GM12878 (cell line): ENCODE data around the gene ANKRD31. TPM values are rescaled to one million over a fixed set of nuclear protein-coding genes. Genes with fewer than 3 reads are reported as not detected.

Experiments
- ATAC-seq: fragments of 200-7000 bp; cut with Tn5 transposase; 3 replicates; pipeline ENCODE4 v1.9.1; 2020; ENCODE audit warnings: mild to moderate bottlenecking, moderate library complexity
- BruUV-seq: library from RNA; stranded (reverse); fragments of 400-500 nt; replicated peaks from 2 replicates; lab custom pipeline; 2021; lab: Mats Ljungman, UMichigan
- CTCF ChIA-PET: fragments of 300-600 bp; sonication (Branson Sonifier 250); formaldehyde crosslinking; extraction: SDS; loops from one replicate; lab custom pipeline; 2021; ENCODE audit warnings: inconsistent platforms; lab: Yijun Ruan, JAX
- POLR2A ChIA-PET: fragments of 350-600 bp; formaldehyde crosslinking; extraction: SDS; loops from one replicate; lab custom pipeline; 2021; ENCODE audit warnings: inconsistent platforms; lab: Charles Lee
- RAD21 ChIA-PET: fragments of 300-600 bp; sonication (Branson Sonifier 250); formaldehyde crosslinking; loops from one replicate; lab custom pipeline; 2023; ENCODE audit warnings: antibody characterized with exemption; ENCODE audit not compliant: unreplicated experiment; lab: Charles Lee
- SMC1A ChIA-PET: fragments of 300-600 bp; sonication (Branson Sonifier 250); formaldehyde crosslinking; loops from one replicate; lab custom pipeline; 2023; ENCODE audit not compliant: unreplicated experiment, uncharacterized antibody; lab: Charles Lee
- DNase-seq: peaks from one replicate; pipeline ENCODE4 v3.0.0-alpha.2; 2011; ENCODE audit warnings: low read depth, low spot score
- FAIRE-seq: peaks from 3 replicates; lab custom pipeline; 2011; peaks lifted over from hg19 to GRCh38; lab: Jason Lieb, UNC
- H2AFZ ChIP-seq: 2 replicates; pipeline ENCODE4 v1.6.0; 2011; ENCODE audit warnings: low read depth, low read length, control low read depth; ENCODE audit not compliant: control insufficient read depth
- H3K27ac ChIP-seq: 2 replicates; pipeline ENCODE4 v1.5.1; 2011; ENCODE audit warnings: control low read depth; ENCODE audit not compliant: control insufficient read depth, insufficient read depth
- H3K27me3 ChIP-seq, 2 experiments: replicated peaks in 1 of 2; 2 replicates each; pipeline versions ENCODE4 v1.6.0 to v1.6.1; 2011; ENCODE audit warnings: low read length in 1 of 2; ENCODE audit not compliant: control insufficient read depth in 2 of 2, insufficient read depth in 2 of 2
- H3K36me3 ChIP-seq, 2 experiments: 2 replicates each; pipeline ENCODE4 v1.5.1; 2011; ENCODE audit warnings: low read length in 1 of 2; ENCODE audit not compliant: control insufficient read depth in 2 of 2, insufficient read depth in 2 of 2
- H3K4me1 ChIP-seq: 2 replicates; pipeline ENCODE4 v1.6.1; 2011; ENCODE audit warnings: mild to moderate bottlenecking, low read length, moderate library complexity, mixed read lengths; ENCODE audit not compliant: control insufficient read depth, insufficient read depth
- H3K4me2 ChIP-seq: 2 replicates; pipeline ENCODE4 v1.6.0; 2011; ENCODE audit warnings: control low read depth; ENCODE audit not compliant: control insufficient read depth, insufficient read depth
- H3K4me3 ChIP-seq: fragments of 200-600 bp; sonication (generic); 2 replicates; pipeline ENCODE4 v1.5.1; 2016
- H3K79me2 ChIP-seq: 2 replicates; pipeline ENCODE4 v1.6.0; 2011; ENCODE audit warnings: low read length; ENCODE audit not compliant: control insufficient read depth, insufficient read depth
- H3K9ac ChIP-seq: 2 replicates; pipeline ENCODE4 v1.8.0; 2011; ENCODE audit warnings: low read length, control low read depth, mixed read lengths; ENCODE audit not compliant: control insufficient read depth, insufficient read depth
- H3K9me3 ChIP-seq: replicated peaks from 3 replicates; pipeline ENCODE4 v1.5.1; 2011; ENCODE audit warnings: mild to moderate bottlenecking, low read length; ENCODE audit not compliant: control insufficient read depth, insufficient read depth
- H4K20me1 ChIP-seq: 2 replicates; pipeline ENCODE4 v1.6.0; 2011; ENCODE audit not compliant: control insufficient read depth, insufficient read depth
- KDM1A ChIP-seq: fragments of 200-600 bp; sonication (generic); IDR thresholded peaks from 2 replicates; pipeline ENCODE4 v1.6.1; 2016; ENCODE audit warnings: borderline replicate concordance
- LARP7 ChIP-seq: fragments of 450-650 bp; IDR thresholded peaks from 2 replicates; pipeline ENCODE4 v1.6.1; 2017; ENCODE audit warnings: mild to moderate bottlenecking
- TBL1XR1 ChIP-seq: IDR thresholded peaks from 2 replicates; pipeline ENCODE4 v1.6.1; 2012; ENCODE audit warnings: low read depth, low read length, improper control_type of control experiment
- WGBS: methylation state at CpG from one replicate; pipeline ENCODE4 v1.1.6; 2016; ENCODE audit warnings: low lambda C conversion rate; ENCODE audit not compliant: insufficient replicate concordance, insufficient coverage; ENCODE audit errors: missing lambda C conversion rate; 5-methylcytosine and 5-hydroxymethylcytosine counted together
- in situ Hi-C: fragments of 300-500 bp; cut with MboI; formaldehyde crosslinking; loops from 9 replicates; pipeline ENCODE4 v1.14.3; 2018; ENCODE audit warnings: mixed read lengths
- intact Hi-C: fragments of 100-400 bp; cut with micrococcal nuclease; formaldehyde crosslinking; loops from one replicate; pipeline ENCODE4 v1.14.2; 2022; ENCODE audit not compliant: unreplicated experiment
- polyA plus RNA-seq, 11 experiments: library from polyadenylated mRNA; depleted of rRNA in 4 of 11; unstranded in 6 of 11; stranded (reverse) in 5 of 11; fragments of >200 nt; fragmentation: Nextera tagmentation in 4 of 11; fragmentation: Illumina TruSeq in 1 of 11; extraction: Ambion mirVana in 4 of 11; extraction: Trizol in 1 of 11; gene quantifications; 1 replicate in 1 of 11; 2 replicates in 10 of 11; pipeline versions ENCODE4 v1.2.1 to v1.2.3, GENCODE V29; 2011 to 2016; ENCODE audit warnings: inconsistent platforms in 2 of 11, missing spikeins in 2 of 11, low read depth in 1 of 11
- total RNA-seq, 4 experiments: library from RNA; depleted of rRNA in 3 of 4; stranded (reverse); fragments of >200 nt in 3 of 4; fragmentation: Illumina TruSeq in 1 of 4; extraction: Trizol in 1 of 4; gene quantifications; 2 replicates each; pipeline versions ENCODE4 v1.2.1 to v1.2.3, GENCODE V29; 2013 to 2021
- TF ChIP-seq, protein P1 (sequence below): IDR thresholded peaks from 2 replicates; pipeline ENCODE4 v1.6.1; 2012; ENCODE audit warnings: low read depth, low read length, improper control_type of control experiment
- TF ChIP-seq, protein P2 (sequence below): IDR thresholded peaks from 2 replicates; pipeline ENCODE4 v1.6.1; 2012; ENCODE audit warnings: mild to moderate bottlenecking, low read depth, low read length

Gene ANKRD31
- total and polyA plus RNA-seq, 10 of the 15 experiments (the other 5 are each of a cell fraction or from before 2014, with no cell fraction given): under 0.01 to 0.10 (median 0.04) TPM; not detected in 3

DNA sequence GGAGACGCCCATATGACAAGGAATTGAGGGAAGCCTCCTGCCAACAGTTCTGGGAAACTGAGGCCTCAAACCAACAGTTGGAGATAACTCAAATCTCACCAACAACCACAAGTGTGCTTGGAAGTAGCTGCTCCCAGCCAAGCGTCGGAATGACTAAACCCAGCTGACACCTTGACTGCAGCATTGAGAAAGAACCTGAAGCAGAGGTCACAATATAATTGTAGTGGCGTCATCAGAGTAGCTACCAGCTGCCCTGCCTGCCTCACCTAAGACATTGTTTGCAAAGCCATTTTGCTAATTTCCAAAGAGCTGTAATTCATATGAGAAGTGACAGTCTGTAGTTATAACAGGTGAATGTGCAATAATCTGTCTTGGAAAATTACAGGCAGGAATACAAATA lies 40.8 kb upstream of the ANKRD31 start:
- TF ChIP-seq, protein P1, sequence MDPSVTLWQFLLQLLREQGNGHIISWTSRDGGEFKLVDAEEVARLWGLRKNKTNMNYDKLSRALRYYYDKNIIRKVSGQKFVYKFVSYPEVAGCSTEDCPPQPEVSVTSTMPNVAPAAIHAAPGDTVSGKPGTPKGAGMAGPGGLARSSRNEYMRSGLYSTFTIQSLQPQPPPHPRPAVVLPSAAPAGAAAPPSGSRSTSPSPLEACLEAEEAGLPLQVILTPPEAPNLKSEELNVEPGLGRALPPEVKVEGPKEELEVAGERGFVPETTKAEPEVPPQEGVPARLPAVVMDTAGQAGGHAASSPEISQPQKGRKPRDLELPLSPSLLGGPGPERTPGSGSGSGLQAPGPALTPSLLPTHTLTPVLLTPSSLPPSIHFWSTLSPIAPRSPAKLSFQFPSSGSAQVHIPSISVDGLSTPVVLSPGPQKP: no peak
- TF ChIP-seq KDM1A (no peak), LARP7 (no peak), TBL1XR1 (no peak)
- TF ChIP-seq, protein P2, sequence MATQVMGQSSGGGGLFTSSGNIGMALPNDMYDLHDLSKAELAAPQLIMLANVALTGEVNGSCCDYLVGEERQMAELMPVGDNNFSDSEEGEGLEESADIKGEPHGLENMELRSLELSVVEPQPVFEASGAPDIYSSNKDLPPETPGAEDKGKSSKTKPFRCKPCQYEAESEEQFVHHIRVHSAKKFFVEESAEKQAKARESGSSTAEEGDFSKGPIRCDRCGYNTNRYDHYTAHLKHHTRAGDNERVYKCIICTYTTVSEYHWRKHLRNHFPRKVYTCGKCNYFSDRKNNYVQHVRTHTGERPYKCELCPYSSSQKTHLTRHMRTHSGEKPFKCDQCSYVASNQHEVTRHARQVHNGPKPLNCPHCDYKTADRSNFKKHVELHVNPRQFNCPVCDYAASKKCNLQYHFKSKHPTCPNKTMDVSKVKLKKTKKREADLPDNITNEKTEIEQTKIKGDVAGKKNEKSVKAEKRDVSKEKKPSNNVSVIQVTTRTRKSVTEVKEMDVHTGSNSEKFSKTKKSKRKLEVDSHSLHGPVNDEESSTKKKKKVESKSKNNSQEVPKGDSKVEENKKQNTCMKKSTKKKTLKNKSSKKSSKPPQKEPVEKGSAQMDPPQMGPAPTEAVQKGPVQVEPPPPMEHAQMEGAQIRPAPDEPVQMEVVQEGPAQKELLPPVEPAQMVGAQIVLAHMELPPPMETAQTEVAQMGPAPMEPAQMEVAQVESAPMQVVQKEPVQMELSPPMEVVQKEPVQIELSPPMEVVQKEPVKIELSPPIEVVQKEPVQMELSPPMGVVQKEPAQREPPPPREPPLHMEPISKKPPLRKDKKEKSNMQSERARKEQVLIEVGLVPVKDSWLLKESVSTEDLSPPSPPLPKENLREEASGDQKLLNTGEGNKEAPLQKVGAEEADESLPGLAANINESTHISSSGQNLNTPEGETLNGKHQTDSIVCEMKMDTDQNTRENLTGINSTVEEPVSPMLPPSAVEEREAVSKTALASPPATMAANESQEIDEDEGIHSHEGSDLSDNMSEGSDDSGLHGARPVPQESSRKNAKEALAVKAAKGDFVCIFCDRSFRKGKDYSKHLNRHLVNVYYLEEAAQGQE: no peak
- H3K27me3 ChIP-seq: no peaks in the 10 kb centered on the region
- no peaks in the 10 kb centered on the region for H4K20me1 ChIP-seq
- no peaks in the 10 kb centered on the region for H3K79me2 ChIP-seq
- no peak overlapping the region for H3K9ac ChIP-seq
- no peak overlapping the region for H2AFZ ChIP-seq
- BruUV-seq: no TSS peak
- ChIA-PET POLR2A (no interaction called here), SMC1A (interaction anchor here (0.5 to 0.6 kb wide), 2 partner anchors 861 to 1241 kb away, joined by 3 read pairs; no protein-coding TSS in a partner anchor), CTCF (interaction anchor here (1.7 kb wide), 1 partner anchor 403 kb away, joined by 5 read pairs; no protein-coding TSS in a partner anchor), RAD21 (no interaction called here)
- H3K9me3 ChIP-seq: no peaks in the 10 kb centered on the region
- H3K4me2 ChIP-seq: no peak overlapping the region
- DNase-seq (no peak), FAIRE-seq (no peak), ATAC-seq (no peak)
- in situ Hi-C loops: no loop called here
- H3K4me1 ChIP-seq: no peaks in the 10 kb centered on the region
- H3K36me3 ChIP-seq: no peaks in the 10 kb centered on the region
- intact Hi-C loops: no loop called here
- no peak overlapping the region for H3K27ac ChIP-seq
- 63% methylated on average over 4 of the region's 4 CpGs for WGBS
- no peak overlapping the region for H3K4me3 ChIP-seq
